SU-DHL-6 (cell line): ENCODE measurements around the gene CREB5.

Experiments
- EZH2phosphoT487 ChIP-seq: fragments of 200-600 bp; sonication (generic), shearing (Covaris generic); conservative IDR thresholded peaks from 2 replicates; pipeline ENCODE4 v1.6.1; 2018; ENCODE audit warnings: mild to moderate bottlenecking, antibody characterized with exemption, low read length, moderate library complexity, mixed read lengths
- TF ChIP-seq, protein P1 (sequence below): fragments of 200-600 bp; sonication (generic); IDR thresholded peaks from one replicate; pipeline ENCODE4 v1.5.1; 2017; ENCODE audit warnings: antibody characterized with exemption, mild to moderate bottlenecking, low read length, moderate library complexity; ENCODE audit not compliant: insufficient read depth, poor library complexity, severe bottlenecking

DNA sequence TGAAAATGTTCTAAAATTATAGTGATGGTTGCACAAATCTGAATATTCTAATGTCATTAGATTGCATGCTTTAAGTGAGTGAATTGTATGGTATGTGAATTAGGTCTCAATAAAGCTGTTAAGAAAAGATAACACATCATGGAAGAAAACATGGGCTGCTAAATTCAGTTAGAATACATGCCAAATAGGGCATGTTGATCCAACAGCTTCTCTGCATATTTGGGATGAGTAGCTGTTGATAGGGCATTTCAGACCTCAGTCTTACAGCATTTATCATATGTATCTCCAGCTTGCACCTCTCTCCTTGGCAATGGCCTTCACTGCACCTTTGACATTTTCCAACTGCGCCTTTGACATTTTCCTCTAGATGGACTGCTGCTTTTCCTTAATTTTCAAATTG is 13.2 kb downstream of the CREB5 start:
- TF ChIP-seq, protein P1, sequence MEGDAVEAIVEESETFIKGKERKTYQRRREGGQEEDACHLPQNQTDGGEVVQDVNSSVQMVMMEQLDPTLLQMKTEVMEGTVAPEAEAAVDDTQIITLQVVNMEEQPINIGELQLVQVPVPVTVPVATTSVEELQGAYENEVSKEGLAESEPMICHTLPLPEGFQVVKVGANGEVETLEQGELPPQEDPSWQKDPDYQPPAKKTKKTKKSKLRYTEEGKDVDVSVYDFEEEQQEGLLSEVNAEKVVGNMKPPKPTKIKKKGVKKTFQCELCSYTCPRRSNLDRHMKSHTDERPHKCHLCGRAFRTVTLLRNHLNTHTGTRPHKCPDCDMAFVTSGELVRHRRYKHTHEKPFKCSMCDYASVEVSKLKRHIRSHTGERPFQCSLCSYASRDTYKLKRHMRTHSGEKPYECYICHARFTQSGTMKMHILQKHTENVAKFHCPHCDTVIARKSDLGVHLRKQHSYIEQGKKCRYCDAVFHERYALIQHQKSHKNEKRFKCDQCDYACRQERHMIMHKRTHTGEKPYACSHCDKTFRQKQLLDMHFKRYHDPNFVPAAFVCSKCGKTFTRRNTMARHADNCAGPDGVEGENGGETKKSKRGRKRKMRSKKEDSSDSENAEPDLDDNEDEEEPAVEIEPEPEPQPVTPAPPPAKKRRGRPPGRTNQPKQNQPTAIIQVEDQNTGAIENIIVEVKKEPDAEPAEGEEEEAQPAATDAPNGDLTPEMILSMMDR, result no peak
- no peak for TF ChIP-seq EZH2phosphoT487
